Epithelial cell of proximal tubule (primary cell): Measurements from ENCODE around the gene PHRF1. TPM values are rescaled to one million over a fixed set of nuclear protein-coding genes. Genes with fewer than 3 reads are reported as not detected.

ENCODE experiments used
- DNase-seq: peaks from one replicate; pipeline ENCODE4 v3.0.0-alpha.2; 2011; ENCODE audit warnings: low read depth
- H3K4me3 ChIP-seq: 2 replicates; pipeline ENCODE4 v1.5.1; 2011; ENCODE audit warnings: low read depth, mild to moderate bottlenecking, low read length
- total RNA-seq: library from RNA; depleted of rRNA; stranded (reverse); fragments of >200 nt; gene quantifications from 2 replicates; pipeline ENCODE4 v1.2.3, GENCODE V29; 2015
- TF ChIP-seq, protein P1 (sequence below): conservative IDR thresholded peaks from 2 replicates; pipeline ENCODE4 v1.5.1; 2012; ENCODE audit warnings: low read depth, mild to moderate bottlenecking, low read length

The PHRF1 gene
- total RNA-seq, 1 donor from 2014 or later, result 24.2 TPM

DNA sequence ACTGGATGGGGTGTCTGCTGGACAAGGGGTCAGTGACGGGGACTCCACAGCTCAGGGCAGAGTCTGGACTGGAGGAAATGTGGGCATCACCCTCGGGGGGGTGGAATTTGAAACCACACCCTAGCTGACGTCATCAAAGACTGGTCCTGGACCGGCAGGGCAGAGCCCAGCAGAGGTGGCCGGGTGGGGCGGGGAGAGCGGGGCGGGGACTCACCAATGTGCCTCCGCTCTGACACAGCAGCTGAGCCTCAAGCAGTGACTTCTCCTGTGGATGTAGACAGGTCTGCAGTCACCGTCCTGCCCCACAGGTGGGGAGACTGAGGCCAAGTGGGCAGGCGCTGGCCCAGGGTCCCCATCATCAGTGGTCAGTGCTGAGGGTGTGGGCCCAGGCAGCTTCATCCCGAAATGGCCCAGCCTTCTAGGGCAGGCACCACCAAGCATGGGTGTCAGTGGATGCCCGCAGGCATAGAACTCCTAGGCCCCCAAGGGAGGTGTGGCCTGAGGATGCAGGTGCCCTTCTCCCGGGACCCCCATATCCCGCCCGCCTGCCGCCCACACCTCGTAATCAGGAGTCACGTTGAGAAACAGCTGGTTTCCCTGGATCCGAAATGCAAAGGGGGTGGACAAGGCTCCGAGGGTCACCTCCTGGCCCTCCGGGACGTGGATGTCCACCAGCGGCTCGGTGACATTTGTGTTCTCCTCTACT, 47.9 kb downstream of the PHRF1 start:
- no peak overlapping the region for H3K4me3 ChIP-seq
- TF ChIP-seq, protein P1, sequence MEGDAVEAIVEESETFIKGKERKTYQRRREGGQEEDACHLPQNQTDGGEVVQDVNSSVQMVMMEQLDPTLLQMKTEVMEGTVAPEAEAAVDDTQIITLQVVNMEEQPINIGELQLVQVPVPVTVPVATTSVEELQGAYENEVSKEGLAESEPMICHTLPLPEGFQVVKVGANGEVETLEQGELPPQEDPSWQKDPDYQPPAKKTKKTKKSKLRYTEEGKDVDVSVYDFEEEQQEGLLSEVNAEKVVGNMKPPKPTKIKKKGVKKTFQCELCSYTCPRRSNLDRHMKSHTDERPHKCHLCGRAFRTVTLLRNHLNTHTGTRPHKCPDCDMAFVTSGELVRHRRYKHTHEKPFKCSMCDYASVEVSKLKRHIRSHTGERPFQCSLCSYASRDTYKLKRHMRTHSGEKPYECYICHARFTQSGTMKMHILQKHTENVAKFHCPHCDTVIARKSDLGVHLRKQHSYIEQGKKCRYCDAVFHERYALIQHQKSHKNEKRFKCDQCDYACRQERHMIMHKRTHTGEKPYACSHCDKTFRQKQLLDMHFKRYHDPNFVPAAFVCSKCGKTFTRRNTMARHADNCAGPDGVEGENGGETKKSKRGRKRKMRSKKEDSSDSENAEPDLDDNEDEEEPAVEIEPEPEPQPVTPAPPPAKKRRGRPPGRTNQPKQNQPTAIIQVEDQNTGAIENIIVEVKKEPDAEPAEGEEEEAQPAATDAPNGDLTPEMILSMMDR, result no peak
- DNase-seq, result no peak

GRCh38 chr11:624705-625635, 48.7 kb downstream of the PHRF1 start, which contains the start of gene CDHR5:
TSS of gene CDHR5 (minus strand) at chr11:624955. CDS start at chr11:624902, 53 bp downstream.
- TF ChIP-seq, protein P1, result no peak
- no peak for DNase-seq
- no peak within 1 kb of the TSS for H3K4me3 ChIP-seq

DNA sequence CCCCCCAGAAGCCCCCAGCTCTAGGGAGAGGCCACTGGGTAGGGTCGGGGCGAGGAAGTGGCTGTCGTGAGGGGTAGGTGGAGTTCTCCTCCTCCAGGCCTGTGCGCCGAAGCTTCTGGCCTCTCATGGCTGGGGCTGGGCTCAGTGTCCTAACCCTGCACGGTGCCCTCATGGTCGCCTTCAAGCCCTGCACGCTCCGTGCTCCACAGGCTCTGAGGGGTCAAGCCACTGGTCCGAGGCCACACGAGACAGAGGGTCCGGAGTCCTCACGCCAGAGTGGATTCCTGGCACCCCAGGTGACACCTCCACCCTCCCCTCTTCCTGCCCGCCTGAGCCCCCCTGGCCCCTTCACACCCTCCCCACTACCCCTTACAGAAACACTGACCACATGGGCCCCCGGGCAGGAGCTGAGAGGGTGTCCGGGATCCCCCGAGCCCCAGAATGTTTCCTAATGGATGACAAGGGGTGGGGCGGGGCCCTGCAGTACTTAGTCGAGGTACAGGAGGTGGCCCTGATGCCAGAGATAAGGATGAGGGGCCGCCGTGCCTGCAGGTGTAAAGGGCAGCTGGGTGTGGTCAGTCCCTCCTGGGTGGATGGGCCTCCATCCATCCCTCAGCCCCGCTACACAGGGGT, 49.5 kb downstream of the PHRF1 start:
- TF ChIP-seq, protein P1, result no peak
- no peak for DNase-seq
- no peak overlapping the region for H3K4me3 ChIP-seq

DNA sequence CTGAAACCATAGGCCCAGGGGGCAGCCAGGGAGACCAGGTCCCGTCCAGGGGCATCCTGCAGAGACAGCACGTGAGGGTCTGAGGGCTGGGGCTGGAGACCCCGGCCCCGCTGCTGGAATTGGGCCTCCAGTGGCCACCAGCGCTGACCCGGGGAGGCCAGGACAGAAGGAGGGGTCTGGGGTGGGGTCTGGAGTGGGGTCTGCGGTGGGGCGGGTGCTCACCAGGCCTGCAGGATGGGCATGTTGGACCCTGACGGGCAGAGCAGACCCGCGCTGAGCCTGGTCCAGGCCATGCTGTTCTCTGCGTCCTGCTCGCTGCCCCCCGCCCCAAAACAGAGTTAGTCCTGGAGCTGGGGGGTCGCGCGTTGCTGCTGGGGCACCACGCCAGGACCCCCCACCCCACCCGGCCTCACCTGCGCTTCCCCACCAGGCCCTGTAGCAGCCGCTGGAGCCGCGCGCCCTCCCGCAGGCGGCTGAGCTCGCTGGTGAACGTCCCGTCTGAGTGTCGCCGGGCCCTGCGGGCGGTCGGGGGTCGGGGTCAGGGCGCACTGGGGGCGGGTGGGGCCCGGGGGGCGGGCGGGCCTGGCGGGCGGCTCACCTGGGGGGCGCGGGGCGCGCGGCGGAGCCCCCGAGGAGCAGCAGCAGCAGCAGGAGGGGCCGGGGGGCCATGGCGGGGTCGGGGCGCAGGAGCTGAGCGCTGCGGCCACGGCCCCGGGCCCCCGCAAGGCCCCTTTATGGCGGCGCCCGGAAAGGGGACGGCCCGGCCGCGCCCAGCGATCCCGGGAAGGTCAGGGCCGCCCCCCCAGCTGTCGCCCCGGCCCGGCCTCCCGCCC, 50.4 kb downstream of the PHRF1 start, which contains the start of gene SCT:
Gene SCT (minus strand): TSS at position 707 of the 833 bp plus-strand sequence. CDS start 38 bp downstream, at position 669.
- TF ChIP-seq, protein P1, result no peak
- no peak for DNase-seq
- H3K4me3 ChIP-seq, result no peak within 1 kb of the TSS

GRCh38 chr11:627308-627576, 51.0 kb downstream of the PHRF1 start:
- TF ChIP-seq, protein P1, result no peak
- DNase-seq, result no peak
- H3K4me3 ChIP-seq, result no peak overlapping the region

DNA sequence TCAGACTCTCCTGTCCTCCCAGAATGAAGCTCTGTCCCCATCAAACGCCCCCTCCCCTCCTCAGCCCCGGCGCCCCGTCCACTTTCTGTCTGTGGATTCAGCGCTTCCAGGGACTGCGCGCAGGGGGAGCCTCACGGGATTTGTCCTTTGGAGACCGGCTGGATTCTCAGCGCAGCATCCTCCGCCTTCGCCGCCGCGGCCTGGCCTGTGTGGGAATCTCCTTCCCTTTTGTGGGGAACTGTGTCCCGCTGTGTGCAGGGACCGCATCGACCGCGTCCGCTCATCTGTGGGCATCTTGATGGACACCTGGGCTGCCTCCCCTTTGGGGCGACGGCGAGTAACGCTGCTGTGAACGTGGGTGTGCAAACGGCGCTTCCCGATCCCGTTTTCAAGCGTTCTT, 51.8 kb downstream of the PHRF1 start:
- TF ChIP-seq, protein P1, result no peak
- H3K4me3 ChIP-seq, result no peak overlapping the region
- no peak for DNase-seq
